Measurements from ENCODE around the gene MIPOL1.

The MIPOL1 gene

GRCh38 chr14:37558740-37559139 lies 361.0 kb downstream of the MIPOL1 start:
- no peak for DNase-seq

GRCh38 chr14:37559386-37559785 lies 361.6 kb downstream of the MIPOL1 start:
- DNase-seq: no peak

DNA sequence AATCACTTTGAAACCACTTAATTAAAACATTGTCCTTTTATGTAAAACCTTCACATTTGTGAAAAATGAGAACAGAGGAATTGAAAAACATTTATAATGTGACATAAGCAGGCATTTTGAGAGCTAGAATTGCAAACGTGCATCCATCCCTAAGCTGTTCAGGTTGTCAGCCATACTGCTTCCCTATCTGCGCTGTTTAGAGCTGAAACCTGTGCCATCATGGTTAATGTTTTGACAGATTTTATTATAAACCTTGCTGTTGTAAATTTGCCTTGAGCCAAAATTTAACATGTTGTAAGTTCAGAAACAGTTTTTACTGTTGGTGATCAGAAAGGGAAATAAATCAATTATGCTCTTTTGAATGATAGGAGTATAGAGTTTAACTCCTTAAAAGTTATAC lies 365.5 kb downstream of the MIPOL1 start:
- no peak for DNase-seq

DNA sequence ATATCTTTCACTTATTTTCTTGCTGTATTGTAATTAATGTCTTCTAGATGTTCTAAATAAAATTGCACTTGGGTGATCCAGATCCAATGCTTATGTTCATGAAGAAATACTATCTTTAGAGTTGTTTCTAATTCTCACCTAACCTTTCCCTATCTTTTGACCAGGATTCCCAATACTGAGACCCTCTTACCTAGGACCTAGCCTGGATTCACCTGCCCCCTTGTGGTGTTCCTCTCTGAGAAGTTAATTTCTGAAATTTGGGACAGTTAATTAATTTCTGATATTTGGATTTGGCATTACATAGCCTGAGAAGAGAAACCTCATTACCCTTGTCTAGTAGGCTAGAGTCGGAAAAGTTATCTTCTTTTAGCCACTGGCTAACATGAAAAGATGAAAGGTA lies 367.8 kb downstream of the MIPOL1 start:
- peak in 1 of 2 experiments; percentile 21 for DNase-seq

DNA sequence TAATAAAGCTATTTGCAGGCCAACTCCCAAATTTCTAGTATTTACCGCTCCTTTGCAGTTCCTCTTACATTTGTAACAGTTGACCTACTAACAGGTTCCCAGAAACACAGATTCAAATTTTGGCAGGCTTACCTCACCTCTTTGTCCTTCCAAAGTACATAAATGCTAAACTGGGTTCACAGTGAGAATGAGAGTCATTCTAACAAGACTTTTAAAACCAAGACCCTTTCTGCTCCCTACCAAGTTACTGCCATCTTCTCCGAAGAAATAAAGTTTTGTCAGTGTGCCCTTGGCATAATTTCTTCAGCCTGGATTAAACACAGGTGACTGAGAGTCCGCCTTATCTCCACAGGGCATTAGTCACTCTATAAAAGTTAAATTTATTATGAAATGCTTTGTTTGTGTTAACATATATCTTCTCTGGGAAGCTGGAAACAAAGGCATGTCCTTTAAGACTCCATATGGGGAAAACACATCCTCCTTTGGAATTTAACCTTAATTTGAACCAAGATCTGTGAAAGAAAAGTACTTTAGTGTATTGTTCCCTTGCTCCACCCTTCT lies 369.2 kb downstream of the MIPOL1 start:
- DNase-seq: no peak

GRCh38 chr14:37569729-37570128 lies 372.0 kb downstream of the MIPOL1 start:
- DNase-seq: no peak

DNA sequence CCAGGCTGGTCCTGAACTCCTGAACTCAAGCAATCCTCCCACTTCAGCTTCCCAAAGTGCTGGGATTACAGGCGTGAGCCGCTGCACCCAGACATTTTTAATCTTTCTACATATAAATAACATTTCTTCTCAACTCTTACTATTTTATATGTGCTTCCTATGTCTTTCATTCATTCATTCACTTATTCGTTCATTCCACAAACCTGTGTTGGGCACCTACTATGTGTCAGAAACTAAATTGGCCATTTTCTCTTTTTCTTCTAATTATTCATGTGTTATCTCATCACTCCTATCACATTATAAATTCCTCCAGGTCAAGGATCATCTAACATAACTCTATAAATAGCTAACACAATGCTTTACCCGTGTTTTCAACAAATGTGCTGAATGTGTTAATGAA lies 373.7 kb downstream of the MIPOL1 start:
- DNase-seq: no peak

DNA sequence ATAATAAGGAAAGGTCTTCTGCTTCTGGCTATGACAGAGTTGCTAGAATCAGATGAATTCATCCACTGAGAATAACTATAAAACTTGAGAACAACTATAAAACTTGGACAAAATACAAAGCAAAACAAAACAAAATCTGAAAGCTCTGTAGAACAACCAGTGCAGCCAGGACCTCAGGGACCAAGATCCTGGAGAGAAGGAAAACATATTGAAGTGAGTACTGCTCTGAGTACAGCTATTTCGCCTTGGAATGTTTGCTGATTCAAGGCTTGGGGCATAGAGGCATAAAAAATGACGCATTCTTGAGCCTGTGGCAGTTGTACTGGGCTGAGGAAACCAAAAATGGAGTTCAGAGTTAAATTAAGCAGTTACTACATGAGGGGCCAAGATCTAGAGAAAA lies 375.6 kb downstream of the MIPOL1 start:
- DNase-seq: no peak

- no peak for DNase-seq
These were observed 381.5 kb downstream of the MIPOL1 start for GRCh38 chr14:37579274-37579673.

DNA sequence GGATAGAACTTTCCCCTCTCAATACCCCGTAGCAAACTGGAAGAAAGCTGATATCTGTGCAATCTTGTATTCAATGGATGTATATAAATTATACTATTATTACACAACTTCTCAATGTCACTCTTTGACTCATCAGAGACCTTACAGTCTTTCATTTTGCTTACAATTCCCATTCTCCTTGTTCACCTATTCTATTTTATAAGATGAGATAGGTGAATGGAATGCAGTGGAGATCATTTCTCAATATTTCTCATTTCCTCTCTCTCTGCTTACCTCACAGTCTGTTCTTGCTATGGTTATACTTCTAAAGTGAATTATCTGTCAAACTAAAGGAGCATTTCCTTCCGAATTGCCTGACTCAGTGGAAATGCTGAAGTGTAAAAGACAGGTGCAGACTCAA lies 382.4 kb downstream of the MIPOL1 start:
- no peak for DNase-seq

GRCh38 chr14:37583358-37584210 lies 385.8 kb downstream of the MIPOL1 start:
- DNase-seq: no peak

DNA sequence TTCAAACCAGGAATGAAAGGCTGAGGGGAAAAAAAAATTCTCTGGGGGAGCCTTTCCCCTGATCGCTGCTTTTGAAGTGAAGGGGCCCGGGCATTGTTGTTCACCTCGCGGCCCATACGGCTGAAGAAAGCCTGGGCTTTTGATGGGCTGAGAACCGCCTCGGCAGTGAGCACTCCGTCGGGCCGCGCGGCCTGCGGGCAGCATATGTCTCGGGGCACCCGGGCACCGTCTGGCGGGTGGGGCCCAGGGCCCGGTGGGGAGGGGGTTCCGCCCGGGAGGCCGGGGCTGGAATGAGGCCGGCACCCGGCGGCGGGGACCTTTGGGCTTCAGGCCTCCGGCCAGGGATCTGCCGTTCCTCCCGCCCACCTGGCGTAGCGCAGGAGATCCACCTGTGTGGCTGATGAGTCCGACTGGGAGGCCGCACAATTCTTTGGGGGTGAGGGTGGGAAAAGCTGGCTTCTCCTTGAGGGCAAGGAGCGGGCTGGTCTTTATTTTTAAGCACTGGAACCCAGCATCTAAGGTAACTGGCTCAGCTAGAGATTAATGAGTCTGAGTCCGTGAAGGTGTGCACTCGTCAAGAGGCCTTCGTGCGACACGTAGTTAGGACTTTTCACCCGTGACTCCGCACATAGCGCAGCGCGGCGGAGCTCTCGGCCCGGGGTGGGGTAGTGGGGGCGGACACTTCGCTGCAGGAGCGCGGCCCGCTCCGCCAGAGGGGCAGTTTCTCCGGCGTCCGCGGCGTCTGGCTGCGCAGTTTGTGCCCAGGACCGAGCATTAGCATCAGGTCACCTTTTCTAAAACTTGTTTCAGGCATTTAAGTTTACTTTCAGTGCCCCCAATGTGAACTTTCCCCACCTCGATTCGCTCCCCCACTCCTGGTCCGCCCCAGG lies 386.7 kb downstream of the MIPOL1 start:
- no peak for DNase-seq

- DNase-seq: no peak
These were observed 387.4 kb downstream of the MIPOL1 start for GRCh38 chr14:37585101-37585511.

GRCh38 chr14:37585971-37586796 lies 388.4 kb downstream of the MIPOL1 start:
- DNase-seq: no peak

GRCh38 chr14:37586797-37587130 lies 389.0 kb downstream of the MIPOL1 start:
- DNase-seq: no peak

GRCh38 chr14:37587131-37587803 lies 389.5 kb downstream of the MIPOL1 start:
- DNase-seq: no peak

DNA sequence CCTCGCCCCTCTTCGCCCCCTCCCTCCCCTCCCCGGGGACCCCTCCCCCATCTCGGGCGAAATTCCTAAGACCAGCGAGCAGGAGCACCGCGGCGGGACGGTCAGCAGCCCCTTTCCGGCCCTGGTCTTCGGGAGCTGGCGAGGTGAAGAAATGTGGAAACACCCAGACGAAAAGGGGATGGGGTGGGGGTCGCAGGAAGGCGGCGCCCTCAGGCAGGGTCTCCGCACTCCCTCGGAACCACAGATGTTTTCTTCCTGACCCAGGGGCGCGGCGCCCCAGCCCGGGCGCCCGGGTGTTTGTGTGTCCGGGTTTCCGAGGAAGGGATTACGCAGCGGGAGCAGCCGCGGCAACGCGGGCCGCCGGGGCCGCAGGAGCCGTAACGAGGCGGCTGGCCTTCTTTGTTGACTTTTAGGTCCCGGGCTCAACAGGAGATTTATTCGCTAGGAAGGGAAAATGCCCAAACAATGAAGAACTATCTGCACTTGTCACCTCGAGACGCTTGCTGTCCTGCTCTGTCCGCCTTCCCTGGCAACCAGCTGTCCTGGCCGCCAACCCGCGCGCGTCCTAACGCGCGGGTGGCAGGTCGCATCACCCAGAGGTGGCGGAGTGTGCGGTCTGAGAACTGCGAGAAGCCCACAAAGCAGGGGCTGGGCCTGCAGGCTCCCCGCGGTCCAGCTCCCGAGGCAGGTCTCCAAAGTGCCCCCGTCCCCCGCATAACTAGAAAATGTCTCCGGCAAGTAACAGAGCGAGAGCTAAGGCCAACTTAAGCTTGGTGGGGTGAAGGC lies 390.3 kb downstream of the MIPOL1 start:
- DNase-seq: no peak

DNA sequence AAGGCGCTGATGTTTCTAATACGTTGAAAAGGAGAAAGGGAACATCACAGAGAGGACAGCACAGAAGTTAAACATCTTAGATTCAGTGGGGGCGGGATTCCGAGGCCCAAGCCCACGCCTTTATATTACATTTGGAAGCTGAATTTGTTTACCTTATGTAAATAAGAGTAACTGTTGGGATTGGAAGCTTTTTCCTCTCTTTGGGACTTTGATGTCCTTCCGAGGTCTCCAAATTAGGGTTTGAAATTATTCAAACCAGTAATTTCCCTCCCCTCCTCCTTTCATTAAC lies 390.9 kb downstream of the MIPOL1 start:
- no peak for DNase-seq

GRCh38 chr14:37588956-37589714 lies 391.4 kb downstream of the MIPOL1 start:
- DNase-seq: no peak

DNA sequence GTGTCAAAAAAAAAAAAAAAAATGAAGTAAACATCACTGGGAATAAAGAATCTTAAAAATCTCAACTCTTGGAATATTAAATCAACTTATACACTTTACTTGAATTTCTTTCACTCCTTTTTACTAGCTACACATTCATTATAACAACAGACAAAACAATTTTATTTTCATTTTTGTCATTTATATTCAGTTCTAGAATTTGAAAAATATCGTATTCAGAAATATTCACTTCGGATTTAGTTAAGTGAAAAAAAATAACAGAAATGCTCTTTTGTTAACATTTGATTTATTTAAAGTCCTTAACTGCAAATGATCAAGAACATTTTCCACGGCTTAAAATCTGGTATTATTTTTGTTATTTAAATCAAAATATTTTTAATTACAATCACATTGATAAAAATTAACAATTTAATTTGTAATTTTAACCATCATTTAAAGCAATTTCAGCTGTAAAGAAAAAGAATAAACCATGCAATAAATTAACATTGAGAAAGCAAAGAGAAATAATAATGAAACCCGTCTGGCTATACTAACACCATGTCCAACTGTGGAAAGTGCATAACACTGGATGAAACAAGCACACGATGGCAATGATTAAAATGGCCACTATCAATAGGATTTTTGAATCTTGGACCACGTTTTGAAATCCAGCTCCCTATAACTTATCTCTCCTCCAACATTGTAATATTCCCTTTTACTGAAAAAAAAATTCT lies 392.1 kb downstream of the MIPOL1 start:
- no peak for DNase-seq
